SK-N-SH (cell line): ENCODE measurements around the gene CLN6. TPM values are rescaled to one million over a fixed set of nuclear protein-coding genes. Genes with fewer than 3 reads are reported as not detected.

ENCODE experiments used
- CTCF ChIA-PET: fragments of 300-600, 350-600 bp; formaldehyde crosslinking; extraction: SDS; loops from one replicate; lab custom pipeline; 2021; lab: Yijun Ruan, JAX
- POLR2A ChIA-PET: fragments of 350-600 bp; sonication (Branson Sonifier 250); formaldehyde crosslinking; extraction: SDS; loops from one replicate; lab custom pipeline; 2020; ENCODE audit warnings: antibody characterized with exemption, inconsistent platforms; lab: Yijun Ruan, JAX
- DNase-seq: peaks from one replicate; pipeline ENCODE4 v3.0.0; 2012
- H2AFZ ChIP-seq: fragments of 200-600 bp; sonication (generic); 2 replicates; pipeline ENCODE4 v1.8.1; 2016; ENCODE audit warnings: antibody characterized with exemption, mild to moderate bottlenecking, low read depth
- H3F3A ChIP-seq: fragments of 200-600 bp; sonication (generic); replicated peaks from 2 replicates; pipeline ENCODE3; 2016; ENCODE audit warnings: antibody characterized with exemption, mild to moderate bottlenecking; ENCODE audit not compliant: insufficient read depth
- H3K27ac ChIP-seq, 2 experiments: fragments of 200-500 bp in 1 of 2; fragments of 200-600 bp in 1 of 2; sonication (Bioruptor generic) in 1 of 2; sonication (generic), shearing (Covaris generic) in 1 of 2; 2 replicates each; pipeline versions ENCODE4 v1.5.1 to v1.6.1; 2014 to 2016; ENCODE audit warnings: low read depth in 2 of 2, inconsistent platforms in 1 of 2, low read length in 1 of 2, mild to moderate bottlenecking in 1 of 2, mixed read lengths in 1 of 2
- H3K27me3 ChIP-seq: fragments of 200-600 bp; sonication (generic), shearing (Covaris generic); 2 replicates; pipeline ENCODE4 v1.6.1; 2016; ENCODE audit warnings: mixed run types; ENCODE audit not compliant: insufficient read depth
- H3K36me3 ChIP-seq, 2 experiments: fragments of 200-500 bp in 1 of 2; fragments of 200-600 bp in 1 of 2; sonication (Bioruptor generic) in 1 of 2; sonication (generic) in 1 of 2; replicated peaks in 1 of 2; 2 replicates each; pipeline versions ENCODE3 to v1.5.1; 2014 to 2016; ENCODE audit warnings: low read length in 1 of 2, mild to moderate bottlenecking in 1 of 2; ENCODE audit not compliant: insufficient read depth in 2 of 2, control insufficient read depth in 1 of 2
- H3K4me1 ChIP-seq, 2 experiments: fragments of 200-500 bp in 1 of 2; fragments of 200-600 bp in 1 of 2; sonication (Bioruptor generic) in 1 of 2; sonication (generic), shearing (Covaris generic) in 1 of 2; 2 replicates each; pipeline versions ENCODE4 v1.5.1 to v1.6.1; 2014 to 2016; ENCODE audit warnings: low read depth in 1 of 2, low read length in 1 of 2, mixed run types in 1 of 2; ENCODE audit not compliant: insufficient read depth in 2 of 2, control insufficient read depth in 1 of 2
- H3K4me2 ChIP-seq: fragments of 200-600 bp; sonication (generic), shearing (Covaris generic); 2 replicates; pipeline ENCODE4 v1.6.1; 2017; ENCODE audit warnings: mixed run types
- H3K4me3 ChIP-seq, 2 experiments: fragments of 200-500 bp in 1 of 2; fragments of 200-600 bp in 1 of 2; sonication (Bioruptor generic) in 1 of 2; sonication (generic), shearing (Covaris generic) in 1 of 2; 2 replicates each; pipeline versions ENCODE4 v1.5.1 to v1.8.1; 2014 to 2016; ENCODE audit warnings: low read depth in 2 of 2, inconsistent platforms in 1 of 2, low read length in 1 of 2, mild to moderate bottlenecking in 1 of 2, mixed read lengths in 1 of 2, moderate library complexity in 1 of 2
- H3K79me2 ChIP-seq: fragments of 200-600 bp; sonication (generic); 2 replicates; pipeline ENCODE4 v1.8.1; 2017; ENCODE audit warnings: mild to moderate bottlenecking; ENCODE audit not compliant: insufficient read depth
- H3K9ac ChIP-seq: fragments of 200-600 bp; sonication (generic); 2 replicates; pipeline ENCODE4 v1.6.1; 2017; ENCODE audit warnings: mixed run types
- H3K9me2 ChIP-seq: fragments of 200-600 bp; sonication (generic); 2 replicates; pipeline ENCODE4 v1.6.1; 2017; ENCODE audit warnings: mixed run types
- H3K9me3 ChIP-seq: fragments of 200-600 bp; sonication (generic); 2 replicates; pipeline ENCODE4 v1.6.1; 2017; ENCODE audit warnings: mixed run types, mild to moderate bottlenecking, moderate library complexity
- H4K20me1 ChIP-seq: fragments of 200-600 bp; sonication (generic); 2 replicates; pipeline ENCODE4 v1.6.1; 2017; ENCODE audit warnings: mild to moderate bottlenecking, mixed run types; ENCODE audit not compliant: insufficient read depth
- CHD2 ChIP-seq: fragments of 150-350 bp; IDR thresholded peaks from 2 replicates; pipeline ENCODE4 v1.6.1; 2018; ENCODE audit warnings: low read length; ENCODE audit not compliant: partially characterized antibody
- CTCF ChIP-seq: fragments of 200-600 bp; sonication (generic); IDR thresholded peaks from 2 replicates; pipeline ENCODE4 v1.6.1; 2017; ENCODE audit warnings: antibody characterized with exemption, mild to moderate bottlenecking, moderate library complexity
- ELF1 ChIP-seq: IDR thresholded peaks from 2 replicates; pipeline ENCODE4 v1.4.0; 2012
- FOXJ3 ChIP-seq: sonication (generic); formaldehyde crosslinking; IDR thresholded peaks from 2 replicates; pipeline ENCODE4 v1.5.1; 2020; ENCODE audit warnings: mild to moderate bottlenecking, missing genetic modification reagents
- JUND ChIP-seq: IDR thresholded peaks from 2 replicates; pipeline ENCODE4 v1.4.0; 2012
- MEF2A ChIP-seq: IDR thresholded peaks from 2 replicates; pipeline ENCODE4 v1.4.0; 2012; ENCODE audit warnings: low read depth, borderline replicate concordance
- MXI1 ChIP-seq: IDR thresholded peaks from 2 replicates; pipeline ENCODE4 v1.6.1; 2012; ENCODE audit warnings: mild to moderate bottlenecking, low read depth, low read length, improper control_type of control experiment
- NRF1 ChIP-seq: IDR thresholded peaks from 2 replicates; pipeline ENCODE4 v1.6.1; 2012; ENCODE audit warnings: low read depth, mild to moderate bottlenecking, low read length
- RAD21 ChIP-seq: IDR thresholded peaks from 2 replicates; pipeline ENCODE4 v1.6.1; 2012; ENCODE audit warnings: mild to moderate bottlenecking, low read length
- SIN3A ChIP-seq: IDR thresholded peaks from 2 replicates; pipeline ENCODE4 v1.6.1; 2012; ENCODE audit warnings: low read depth, mild to moderate bottlenecking, low read length, moderate library complexity, borderline replicate concordance
- SMC3 ChIP-seq: IDR thresholded peaks from 2 replicates; pipeline ENCODE4 v1.6.1; 2012; ENCODE audit warnings: low read depth, low read length, improper control_type of control experiment
- TEAD4 ChIP-seq: IDR thresholded peaks from 2 replicates; pipeline ENCODE4 v1.4.0; 2012; ENCODE audit warnings: mild to moderate bottlenecking, borderline replicate concordance; ENCODE audit not compliant: insufficient read depth
- WGBS: methylation state at CpG from one replicate; pipeline ENCODE4 v1.1.6; 2017; ENCODE audit warnings: low lambda C conversion rate; 5-methylcytosine and 5-hydroxymethylcytosine counted together
- polyA plus RNA-seq, 3 experiments: library from polyadenylated mRNA; depleted of rRNA; stranded (reverse); fragments of >200 nt; gene quantifications; 2 replicates each; pipeline ENCODE4 v1.2.3, GENCODE V29; 2012
- TF ChIP-seq, protein P1 (sequence below): IDR thresholded peaks from 2 replicates; pipeline ENCODE4 v1.4.0; 2012; ENCODE audit warnings: low read depth, borderline replicate concordance
- TF ChIP-seq, protein P2 (sequence below): fragments of 150-350 bp; IDR thresholded peaks from 2 replicates; pipeline ENCODE4 v1.6.1; 2017; ENCODE audit warnings: antibody characterized with exemption, low read length, low read depth, borderline replicate concordance
- TF ChIP-seq, protein P3 (sequence below): IDR thresholded peaks from 2 replicates; pipeline ENCODE4 v1.4.0; 2012; ENCODE audit warnings: low read depth, borderline replicate concordance

Gene CLN6
- polyA plus RNA-seq, 1 of the 3 experiments (the other 2 are of a cell fraction), result 27.5 TPM

DNA sequence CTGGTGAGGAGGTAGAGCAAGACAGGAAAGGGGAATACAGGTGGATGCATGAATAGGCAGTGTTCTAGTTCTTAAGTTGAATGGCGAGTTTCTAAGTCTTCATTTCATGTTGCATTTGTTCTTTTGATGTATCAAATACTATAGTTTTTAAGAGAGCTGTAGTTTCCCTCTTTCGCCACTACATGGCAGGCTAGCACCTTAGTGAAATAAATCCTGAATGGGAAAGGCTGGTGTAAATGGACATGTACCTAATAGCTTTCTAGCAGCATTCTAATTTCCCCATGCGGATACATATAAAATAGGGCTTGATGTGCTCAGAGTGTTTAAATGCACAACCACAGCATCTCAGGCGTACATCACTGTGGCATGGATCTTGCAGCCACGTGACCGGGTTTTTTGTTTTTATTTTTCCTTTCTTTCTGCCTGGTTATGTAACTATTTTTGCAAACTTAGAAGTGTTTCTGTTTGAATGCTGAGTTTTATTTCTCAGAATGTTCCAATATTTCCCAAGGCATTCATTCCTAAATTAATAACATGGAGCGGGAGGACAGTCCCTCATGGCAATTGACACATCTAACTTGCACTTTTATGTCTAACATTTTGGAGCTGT, 23.5 kb upstream of the CLN6 start (continued):
- TF ChIP-seq, protein P1, sequence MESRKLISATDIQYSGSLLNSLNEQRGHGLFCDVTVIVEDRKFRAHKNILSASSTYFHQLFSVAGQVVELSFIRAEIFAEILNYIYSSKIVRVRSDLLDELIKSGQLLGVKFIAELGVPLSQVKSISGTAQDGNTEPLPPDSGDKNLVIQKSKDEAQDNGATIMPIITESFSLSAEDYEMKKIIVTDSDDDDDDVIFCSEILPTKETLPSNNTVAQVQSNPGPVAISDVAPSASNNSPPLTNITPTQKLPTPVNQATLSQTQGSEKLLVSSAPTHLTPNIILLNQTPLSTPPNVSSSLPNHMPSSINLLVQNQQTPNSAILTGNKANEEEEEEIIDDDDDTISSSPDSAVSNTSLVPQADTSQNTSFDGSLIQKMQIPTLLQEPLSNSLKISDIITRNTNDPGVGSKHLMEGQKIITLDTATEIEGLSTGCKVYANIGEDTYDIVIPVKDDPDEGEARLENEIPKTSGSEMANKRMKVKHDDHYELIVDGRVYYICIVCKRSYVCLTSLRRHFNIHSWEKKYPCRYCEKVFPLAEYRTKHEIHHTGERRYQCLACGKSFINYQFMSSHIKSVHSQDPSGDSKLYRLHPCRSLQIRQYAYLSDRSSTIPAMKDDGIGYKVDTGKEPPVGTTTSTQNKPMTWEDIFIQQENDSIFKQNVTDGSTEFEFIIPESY, result no peak
- TF ChIP-seq RAD21, result peak; percentile 93
- TF ChIP-seq, protein P2, sequence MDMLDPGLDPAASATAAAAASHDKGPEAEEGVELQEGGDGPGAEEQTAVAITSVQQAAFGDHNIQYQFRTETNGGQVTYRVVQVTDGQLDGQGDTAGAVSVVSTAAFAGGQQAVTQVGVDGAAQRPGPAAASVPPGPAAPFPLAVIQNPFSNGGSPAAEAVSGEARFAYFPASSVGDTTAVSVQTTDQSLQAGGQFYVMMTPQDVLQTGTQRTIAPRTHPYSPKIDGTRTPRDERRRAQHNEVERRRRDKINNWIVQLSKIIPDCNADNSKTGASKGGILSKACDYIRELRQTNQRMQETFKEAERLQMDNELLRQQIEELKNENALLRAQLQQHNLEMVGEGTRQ, result no peak
- no peak for TF ChIP-seq MXI1
- no peak for TF ChIP-seq TEAD4
- peak; percentile 77 for TF ChIP-seq SMC3

- WGBS, result 48% methylated on average over 3 of the region's 3 CpGs
- H3K79me2 ChIP-seq, result no peaks in the 10 kb centered on the region
- no peaks in the 10 kb centered on the region for H3K4me1 ChIP-seq
- H3K27ac ChIP-seq, result no peak overlapping the region
- ChIA-PET POLR2A (no interaction called here), CTCF (interaction anchor here (1.1 to 4.0 kb wide), 3 partner anchors 29 to 301 kb away, joined by 3 to 22 read pairs (median 8); partner anchors contain the start of gene FEM1B)
- H4K20me1 ChIP-seq, result no peaks in the 10 kb centered on the region
- no peaks in the 10 kb centered on the region for H3K9me2 ChIP-seq
- TF ChIP-seq SIN3A (no peak), ELF1 (no peak), CHD2 (no peak), FOXJ3 (no peak), TEAD4 (no peak), MEF2A (no peak), RAD21 (no peak), CTCF (no peak), MXI1 (no peak), NRF1 (no peak), JUND (no peak)
- TF ChIP-seq, protein P3, sequence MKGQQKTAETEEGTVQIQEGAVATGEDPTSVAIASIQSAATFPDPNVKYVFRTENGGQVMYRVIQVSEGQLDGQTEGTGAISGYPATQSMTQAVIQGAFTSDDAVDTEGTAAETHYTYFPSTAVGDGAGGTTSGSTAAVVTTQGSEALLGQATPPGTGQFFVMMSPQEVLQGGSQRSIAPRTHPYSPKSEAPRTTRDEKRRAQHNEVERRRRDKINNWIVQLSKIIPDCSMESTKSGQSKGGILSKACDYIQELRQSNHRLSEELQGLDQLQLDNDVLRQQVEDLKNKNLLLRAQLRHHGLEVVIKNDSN, result no peak
- H3K27me3 ChIP-seq, result no peaks in the 10 kb centered on the region
- H2AFZ ChIP-seq, result no peak overlapping the region
- no peak overlapping the region for H3K4me2 ChIP-seq
- peaks cover 4% of the 10 kb centered on the region for H3F3A ChIP-seq
- no peaks in the 10 kb centered on the region for H3K36me3 ChIP-seq
- no peak for DNase-seq
- 0 out of 2 replicates have a peak, but pooled peaks cover 7% of the 10 kb centered on the region for H3K9me3 ChIP-seq
- H3K9ac ChIP-seq, result no peak overlapping the region
- H3K4me3 ChIP-seq, result no peak overlapping the region
These were observed 19.7 kb upstream of the CLN6 start for GRCh38 chr15:68249058-68249713.
